ENCODE data around the gene HOXA5.

- TF ChIP-seq CTCF (conservative IDR thresholded peaks at IDR 0.05; ENCODE audit: low read depth, low read length), result no peak
- no peak for TF ChIP-seq EZH2phosphoT487 (IDR thresholded peaks at IDR 0.05; ENCODE audit: borderline replicate concordance, low read length)
Measured at GRCh38 chr7:27191161-27191731, 47.8 kb upstream of the HOXA5 start.

Data from PC-3 (cell line).